GM18511 (cell line): ENCODE measurements around the gene PPAN.
A peak's percentile ranks its signal among the peaks of the same experiment; 100 is the strongest.

Experiments used
- ATAC-seq: cut with Tn5 transposase; IDR thresholded peaks from one replicate; pipeline ENCODE4 v1.9.1; 2021; ENCODE audit warnings: mild to moderate bottlenecking, moderate library complexity; ENCODE audit not compliant: unreplicated experiment

PPAN gene, protein sequence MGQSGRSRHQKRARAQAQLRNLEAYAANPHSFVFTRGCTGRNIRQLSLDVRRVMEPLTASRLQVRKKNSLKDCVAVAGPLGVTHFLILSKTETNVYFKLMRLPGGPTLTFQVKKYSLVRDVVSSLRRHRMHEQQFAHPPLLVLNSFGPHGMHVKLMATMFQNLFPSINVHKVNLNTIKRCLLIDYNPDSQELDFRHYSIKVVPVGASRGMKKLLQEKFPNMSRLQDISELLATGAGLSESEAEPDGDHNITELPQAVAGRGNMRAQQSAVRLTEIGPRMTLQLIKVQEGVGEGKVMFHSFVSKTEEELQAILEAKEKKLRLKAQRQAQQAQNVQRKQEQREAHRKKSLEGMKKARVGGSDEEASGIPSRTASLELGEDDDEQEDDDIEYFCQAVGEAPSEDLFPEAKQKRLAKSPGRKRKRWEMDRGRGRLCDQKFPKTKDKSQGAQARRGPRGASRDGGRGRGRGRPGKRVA

DNA sequence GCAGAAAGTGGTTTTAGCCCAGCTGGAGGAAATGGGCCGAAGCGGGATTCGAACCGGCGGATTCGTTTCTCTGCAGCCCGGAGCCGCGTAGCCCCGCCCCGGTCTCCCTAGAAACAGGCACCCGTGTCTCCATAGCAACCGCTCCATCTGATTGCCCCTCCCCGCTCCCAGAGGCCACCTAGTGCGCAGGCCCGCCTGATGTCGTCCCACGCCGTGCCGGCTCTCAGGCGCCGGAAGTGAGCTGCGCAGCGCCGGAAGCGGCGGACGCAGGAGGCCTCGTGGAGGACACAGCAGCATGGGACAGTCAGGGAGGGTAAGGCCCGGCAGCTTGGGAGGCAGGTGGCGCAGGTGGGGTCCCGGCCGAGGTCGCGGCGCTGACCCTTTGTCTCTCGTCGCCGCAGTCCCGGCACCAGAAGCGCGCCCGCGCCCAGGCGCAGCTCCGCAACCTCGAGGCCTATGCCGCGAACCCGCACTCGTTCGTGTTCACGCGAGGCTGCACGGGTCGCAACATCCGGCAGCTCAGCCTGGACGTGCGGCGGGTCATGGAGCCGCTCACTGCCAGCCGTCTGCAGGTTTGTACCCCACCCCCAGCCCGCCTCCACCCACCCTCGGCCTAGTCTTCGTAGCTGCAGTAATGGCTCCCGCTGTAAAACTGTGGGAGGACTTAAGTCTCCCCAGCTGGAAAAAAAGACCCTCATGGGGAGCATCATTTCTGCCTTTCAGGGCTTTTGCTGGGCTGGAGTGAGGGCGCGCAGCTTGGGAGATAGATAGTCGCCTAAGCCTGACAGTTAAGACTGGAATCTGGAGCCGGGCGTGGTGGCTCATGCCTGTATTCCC is at the start of gene PPAN:
TSS of gene PPAN (plus strand) at position 263 of the 837 bp plus-strand sequence. CDS start at position 296, 33 bp downstream.
- ATAC-seq, result peak; percentile 51

DNA sequence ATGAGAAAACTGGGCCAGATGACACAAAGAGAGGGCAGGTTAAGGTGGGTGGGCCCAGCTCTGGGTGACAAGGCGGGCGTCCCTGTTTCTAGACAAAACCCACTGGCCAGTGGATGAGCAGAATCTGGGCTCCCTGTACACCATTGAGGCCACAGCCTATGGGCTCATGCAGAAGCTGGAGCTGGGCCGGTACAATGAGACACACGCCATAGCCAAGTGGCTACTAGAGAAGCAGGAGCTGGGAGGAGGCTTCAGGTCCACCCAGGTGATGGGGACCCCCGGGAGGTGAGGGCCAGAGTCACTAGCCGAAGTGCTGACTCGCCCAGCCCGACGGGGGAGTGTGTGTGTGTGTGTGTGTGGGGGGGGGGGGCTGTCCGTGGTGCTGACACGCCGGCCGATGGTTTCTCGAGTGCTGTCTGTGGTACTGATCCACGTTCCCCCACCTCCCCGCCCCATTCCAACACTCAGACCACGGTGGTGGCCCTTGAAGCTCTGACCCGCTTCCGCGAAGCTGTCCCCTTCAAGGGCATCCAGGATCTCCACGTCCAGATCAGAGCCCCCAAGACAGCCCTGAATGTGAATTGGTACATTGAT is 44.3 kb upstream of the PPAN start:
- ATAC-seq, result no peak

DNA sequence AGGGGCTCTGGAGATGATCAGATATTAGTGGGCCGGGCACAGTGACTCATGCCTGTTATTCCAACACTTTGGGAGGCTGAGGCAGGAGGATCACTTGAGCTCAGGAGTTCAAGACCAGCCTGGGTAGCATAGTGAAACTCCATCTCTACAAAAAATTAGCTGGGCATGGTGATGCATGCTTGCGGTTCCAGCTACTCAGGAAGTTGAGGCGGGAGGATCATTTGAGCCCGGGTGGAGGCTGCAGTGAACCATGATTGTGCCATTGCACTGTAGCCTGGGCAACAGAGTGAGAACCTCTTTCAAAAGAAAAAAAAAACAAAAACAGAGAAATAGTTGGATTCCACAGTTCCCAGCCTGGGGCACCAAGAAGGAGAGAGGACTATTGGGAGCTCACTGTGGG is 38.0 kb upstream of the PPAN start:
- no peak for ATAC-seq

DNA sequence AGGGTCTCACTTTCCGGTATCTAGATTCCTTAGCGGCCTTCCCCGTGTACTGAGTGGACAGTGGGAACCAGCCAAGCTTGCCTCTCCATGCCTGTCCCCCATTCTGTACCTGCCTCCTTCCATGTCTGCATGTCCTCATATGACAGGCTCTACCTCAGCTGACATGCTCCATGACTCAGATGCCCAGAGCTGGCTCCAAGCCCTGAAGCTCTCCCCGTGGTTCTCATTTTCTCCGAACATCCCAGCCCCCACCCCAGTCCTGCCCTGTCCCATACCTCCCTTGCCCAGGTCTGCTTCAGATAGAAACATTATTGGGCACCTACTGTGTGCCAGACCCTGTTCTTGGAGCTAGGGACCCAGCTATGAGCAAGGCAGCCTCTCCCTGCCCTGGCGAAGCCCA is 37.1 kb upstream of the PPAN start:
- ATAC-seq, result no peak

DNA sequence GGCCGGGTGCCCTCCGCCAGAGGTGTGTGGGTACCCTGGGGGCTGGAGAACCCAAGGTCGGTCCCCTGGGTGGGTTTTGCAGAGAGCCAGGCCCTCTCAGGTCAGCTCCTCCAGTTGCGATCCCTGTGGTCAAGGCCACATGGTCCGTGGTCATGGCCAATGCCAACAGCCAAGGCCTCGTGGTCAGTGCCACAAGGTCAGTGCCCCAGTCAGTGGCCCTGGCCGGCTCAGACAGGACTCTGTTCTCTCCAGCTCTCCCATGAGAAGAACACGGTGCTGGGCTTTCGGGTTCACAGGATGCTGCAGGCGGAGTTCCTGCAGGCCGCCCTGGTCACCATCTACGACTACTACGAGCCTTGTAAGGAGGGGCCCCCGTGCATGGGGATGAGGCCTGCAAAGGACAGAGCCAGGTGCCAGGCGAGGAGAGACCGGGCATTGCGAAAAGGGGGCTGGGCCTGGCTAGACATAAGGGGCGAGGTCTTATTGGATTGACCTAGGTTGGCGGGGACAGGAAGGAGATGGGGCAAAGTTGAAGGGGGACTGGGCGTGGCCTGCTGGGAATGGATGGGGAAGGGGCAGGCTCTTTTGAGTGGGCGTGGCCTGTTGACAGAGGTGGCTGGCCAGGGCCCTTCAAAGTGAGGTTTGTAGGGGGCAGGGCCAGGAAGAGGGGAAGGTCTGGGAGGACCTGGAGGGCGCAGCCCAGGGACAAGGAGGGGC is 35.3 kb upstream of the PPAN start:
- no peak for ATAC-seq

DNA sequence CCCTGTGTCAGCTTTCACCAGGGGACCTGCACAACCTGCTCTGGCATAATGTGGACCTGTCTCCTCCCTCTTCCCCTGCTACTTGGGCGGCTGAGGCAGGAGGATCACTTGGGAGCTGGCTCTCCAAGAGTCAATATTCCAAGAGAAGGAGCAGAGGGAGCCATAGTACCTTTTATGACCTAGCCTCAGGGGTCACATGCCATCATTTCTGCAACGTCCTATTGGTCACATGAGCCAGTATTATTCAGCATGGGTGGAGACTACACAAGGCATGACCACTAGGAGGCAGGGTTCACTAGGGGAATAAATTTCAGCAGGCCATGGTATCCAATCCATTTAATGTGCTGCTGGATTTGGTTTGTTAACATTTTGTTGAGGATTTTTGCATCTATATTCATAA is 32.0 kb upstream of the PPAN start:
- no peak for ATAC-seq

DNA sequence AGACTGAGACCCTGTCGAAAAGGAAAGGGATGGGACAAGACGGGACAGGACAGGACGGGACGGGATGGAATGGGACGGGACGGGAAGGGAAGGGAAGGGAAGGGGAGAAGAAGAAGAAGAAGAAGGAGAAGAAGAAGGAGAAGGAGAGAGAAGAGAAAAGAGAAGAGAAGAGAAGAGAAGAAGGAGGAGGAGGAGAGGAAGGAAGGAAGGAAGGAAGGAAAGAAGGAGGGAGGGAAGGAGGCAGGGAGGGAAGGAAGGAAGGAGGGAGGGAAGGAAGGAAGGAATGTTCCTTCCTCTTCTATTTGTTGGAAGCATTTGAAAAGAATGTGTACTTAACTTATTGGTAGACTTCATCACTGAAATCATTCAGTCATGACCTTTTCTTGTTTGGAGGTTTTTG is 29.6 kb upstream of the PPAN start:
- ATAC-seq, result no peak

DNA sequence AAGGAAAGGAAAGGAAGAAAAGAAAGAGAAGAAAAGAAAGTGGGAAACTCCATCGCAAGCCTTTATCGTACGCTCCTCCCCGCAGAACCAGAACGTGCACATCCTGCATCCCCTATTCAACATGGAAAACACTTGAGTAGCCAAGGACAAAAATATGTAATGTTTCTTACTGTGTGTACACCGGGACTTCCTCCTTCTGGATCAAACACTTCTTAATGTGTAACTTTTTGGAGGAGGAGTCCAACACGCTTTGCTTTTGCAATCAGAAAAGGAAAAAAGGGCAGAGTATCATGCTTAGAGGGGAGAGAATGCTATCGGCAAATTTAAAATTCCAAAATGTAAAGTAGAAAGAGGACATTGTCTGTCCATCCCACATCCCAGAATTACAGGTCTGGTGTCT is 27.8 kb upstream of the PPAN start:
- ATAC-seq, result no peak

DNA sequence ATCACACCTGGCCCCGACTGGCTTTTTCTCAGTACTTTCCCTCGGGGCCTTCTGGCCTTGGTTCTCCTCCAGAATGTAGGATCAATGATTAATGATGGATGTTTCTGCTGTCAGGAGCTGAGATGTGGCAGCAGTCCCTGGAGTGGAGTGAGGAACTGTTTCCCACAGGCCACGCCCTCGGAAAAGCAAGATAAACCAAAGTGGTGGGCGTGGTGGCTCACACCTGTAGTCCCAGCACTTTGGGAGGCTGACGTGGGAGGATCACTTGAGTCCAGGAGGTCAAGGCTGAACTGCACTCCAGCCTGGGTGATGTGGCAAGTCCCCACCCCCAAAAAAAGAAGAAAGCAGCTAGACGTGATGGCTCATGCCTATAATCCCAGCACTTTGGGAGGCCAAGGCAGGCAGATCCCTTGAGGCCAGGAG is 27.1 kb upstream of the PPAN start:
- no peak for ATAC-seq

DNA sequence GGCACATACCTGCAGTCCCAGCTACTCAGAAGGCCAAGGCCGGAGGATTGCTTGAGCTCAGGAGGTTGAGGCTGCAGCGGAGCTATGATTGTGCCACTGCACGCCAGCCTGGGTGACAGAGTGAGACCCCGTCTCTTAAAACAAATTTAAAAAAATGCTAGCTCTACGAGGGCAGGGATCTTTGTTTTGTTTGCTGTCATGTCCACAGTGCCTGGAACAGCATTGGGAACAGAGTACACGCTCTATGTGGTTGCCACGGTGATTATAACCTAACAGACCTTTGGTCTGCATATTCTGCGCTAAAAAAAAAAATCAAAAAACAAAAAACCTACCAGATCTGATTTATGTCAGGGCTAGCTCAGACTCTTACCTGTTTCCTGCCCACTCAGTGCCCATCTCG is 22.3 kb upstream of the PPAN start:
- no peak for ATAC-seq

DNA sequence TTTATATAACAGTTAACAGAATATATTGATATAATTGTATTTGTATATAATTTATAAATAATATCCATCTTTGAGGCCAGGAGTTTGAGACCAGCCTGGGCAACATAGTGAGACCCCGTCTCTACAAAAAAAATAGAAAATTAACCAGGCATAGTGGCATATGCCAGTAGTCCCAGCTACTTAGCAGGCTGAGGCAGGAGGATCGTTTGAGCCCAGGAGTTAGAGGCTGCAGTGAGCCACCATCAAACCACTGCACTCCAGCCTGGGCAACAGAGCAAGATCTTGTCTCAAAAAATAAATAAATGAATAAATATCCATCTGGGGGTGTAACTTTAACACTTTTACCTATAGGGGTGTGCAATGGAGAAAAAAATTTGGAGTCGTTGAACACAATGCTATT is 21.4 kb upstream of the PPAN start:
- no peak for ATAC-seq

DNA sequence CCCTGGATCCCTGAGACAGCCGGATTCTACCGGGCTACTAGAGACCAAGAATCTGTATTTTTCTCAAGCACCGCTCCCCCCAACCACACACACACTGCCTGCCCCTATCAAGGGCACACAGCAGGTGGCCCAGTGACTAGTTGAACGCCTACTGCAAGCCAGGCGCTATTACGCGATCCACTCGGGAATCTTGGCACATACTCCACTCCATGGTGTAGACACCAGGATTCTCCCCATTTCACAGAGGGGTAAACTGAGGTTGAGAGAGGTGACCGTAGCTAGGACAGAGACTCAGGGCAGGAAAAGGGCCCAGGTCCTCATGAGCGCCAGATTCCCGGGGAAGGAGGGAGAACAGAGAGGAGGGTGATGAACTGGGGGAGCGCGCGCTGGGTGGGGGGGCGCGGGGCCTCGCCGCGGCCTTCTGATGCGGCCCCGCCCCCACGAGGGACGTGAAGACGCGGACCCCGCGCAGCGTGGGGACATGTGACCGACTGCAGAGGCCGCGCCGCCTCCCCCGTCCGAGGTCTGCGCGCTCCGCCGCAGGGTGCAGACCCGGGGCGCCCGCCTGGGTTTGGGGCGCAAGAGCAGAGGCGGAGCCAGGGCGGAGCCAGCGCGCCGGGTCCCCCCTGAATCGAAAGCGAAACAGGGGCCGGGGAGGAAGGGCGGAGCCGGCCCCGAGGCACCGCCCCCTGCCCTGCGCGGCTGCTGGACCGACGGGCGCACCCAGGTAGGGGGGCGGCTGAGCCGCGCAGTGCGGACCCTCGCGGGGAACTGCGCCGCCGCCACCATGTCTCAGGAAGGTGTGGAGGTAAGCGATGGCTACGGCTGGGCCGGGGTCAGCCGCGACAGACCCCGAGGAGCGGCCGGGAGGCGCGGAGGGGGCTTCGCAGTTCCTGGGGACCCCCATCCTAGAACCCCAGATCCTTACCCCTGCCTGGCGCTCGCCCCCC is 20.2 kb upstream of the PPAN start, which contains the start of gene SHFL:
TSS of gene SHFL (plus strand) at position 677 of the 950 bp plus-strand sequence. CDS start at position 788, 111 bp downstream.
- ATAC-seq, result peak; percentile 89

DNA sequence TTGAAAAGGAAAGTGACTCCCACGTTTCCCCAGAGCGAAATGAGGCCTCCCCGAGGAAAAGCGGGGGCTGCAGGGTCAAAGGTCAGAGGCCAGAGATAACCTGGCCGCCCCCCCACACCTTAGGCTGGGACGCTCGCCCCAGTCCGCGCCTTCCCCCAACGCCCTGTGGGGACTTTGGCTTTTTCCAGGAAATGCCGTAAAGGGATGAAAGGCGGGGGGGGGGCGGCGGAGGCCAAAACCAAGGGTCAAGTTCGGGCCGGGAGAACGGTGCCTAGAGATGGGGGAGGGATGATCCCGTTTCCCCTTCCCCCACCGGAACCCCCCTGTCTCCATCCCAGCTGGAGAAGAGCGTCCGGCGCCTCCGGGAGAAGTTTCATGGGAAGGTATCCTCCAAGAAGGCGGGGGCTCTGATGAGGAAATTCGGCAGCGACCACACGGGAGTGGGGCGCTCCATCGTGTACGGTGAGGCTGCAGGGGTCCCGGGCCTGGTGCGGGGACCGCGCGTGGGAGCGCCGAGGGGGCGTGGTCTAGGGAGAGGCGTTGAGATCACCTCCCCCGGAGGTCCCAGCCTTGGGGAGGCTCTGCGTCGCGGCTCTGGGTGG is 19.5 kb upstream of the PPAN start:
- ATAC-seq, result no peak

DNA sequence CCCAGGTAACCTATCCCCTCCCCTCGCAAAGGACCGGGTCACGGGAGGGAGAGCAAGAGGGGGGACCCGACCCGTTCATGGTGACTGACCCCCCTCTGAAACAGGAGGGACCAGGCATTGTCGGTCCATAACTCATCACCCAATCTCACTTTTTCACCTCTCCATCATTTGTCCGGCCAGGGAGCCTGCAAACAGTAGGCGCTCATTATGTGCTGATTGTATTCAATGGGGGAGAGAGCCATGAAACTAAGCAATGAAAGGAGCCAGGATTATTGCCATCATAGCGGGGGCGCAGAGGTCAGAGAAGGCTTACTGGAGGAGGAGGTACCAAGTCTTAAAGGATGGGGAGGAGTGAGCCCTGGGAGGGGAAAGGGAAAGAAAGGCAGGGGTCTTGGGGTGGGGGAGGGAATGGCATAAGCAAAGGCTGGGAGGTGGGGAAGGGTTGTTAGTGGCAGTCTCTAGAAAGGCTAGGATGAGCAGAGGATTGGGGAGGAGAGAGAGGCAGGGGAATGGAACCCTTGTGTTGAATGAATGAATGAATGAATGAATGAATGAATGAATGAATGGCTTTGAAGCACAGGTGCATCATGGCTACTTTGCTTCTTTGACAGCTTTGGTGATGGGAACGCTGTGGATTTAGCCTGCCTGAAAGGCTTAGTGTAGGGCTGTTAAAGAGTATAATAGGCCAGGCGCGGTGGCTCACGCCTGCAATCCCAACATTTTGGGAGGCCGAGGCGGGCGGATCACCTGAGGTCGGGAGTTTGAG is 18.7 kb upstream of the PPAN start:
- ATAC-seq, result no peak

DNA sequence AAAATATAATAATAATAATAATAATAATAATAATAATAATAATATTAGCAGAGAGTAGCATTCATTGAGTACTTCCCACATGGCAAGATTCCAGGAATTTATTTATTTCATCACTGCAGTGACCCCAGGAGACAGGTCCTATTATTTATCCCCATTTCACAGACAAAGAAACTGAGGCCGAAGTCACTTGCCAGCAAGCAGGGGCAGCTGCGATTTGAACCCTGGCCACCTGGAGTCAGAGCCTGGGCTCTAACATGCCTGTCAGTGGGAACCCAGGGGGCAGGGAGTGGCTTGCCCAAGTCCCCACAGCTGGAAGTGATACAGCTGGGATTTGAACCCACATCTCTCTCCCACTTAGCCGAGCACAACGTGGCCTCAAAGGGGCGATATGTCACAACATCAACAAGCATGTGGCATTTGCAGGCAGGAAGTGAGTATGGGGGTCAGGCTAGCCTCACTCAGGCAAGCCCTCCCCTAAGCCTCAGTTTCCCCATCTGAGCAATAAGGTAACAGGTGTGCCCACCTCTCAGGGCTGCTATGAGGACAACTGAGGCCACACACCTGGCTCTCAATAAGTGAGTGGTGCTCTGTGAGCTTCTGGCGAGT is 17.1 kb upstream of the PPAN start:
- no peak for ATAC-seq

DNA sequence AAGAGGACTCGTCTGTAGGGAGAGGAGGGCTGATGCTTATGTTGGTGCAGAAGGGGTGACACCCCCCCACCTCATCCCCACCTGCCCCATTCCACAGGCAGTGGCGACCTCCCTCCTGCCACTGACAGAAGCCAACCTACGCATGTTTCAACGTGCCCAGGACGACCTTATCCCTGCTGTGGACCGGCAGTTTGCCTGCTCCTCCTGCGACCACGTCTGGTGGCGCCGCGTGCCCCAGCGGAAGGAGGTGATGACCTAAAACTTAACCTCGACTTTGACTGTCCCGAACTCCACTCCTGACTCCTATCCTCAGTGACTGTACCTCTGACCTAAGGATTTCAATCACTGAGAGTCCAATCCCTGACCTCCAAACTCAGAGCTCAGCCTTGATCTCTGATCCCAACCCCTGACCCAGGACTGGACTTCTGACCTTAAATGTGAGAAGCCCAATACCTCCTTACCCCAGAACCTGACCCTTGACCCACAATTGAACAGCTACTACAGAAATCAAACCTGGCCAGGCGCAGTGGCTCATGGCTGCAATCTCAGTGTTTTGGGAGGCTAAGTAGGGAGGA is 16.3 kb upstream of the PPAN start:
- no peak for ATAC-seq

DNA sequence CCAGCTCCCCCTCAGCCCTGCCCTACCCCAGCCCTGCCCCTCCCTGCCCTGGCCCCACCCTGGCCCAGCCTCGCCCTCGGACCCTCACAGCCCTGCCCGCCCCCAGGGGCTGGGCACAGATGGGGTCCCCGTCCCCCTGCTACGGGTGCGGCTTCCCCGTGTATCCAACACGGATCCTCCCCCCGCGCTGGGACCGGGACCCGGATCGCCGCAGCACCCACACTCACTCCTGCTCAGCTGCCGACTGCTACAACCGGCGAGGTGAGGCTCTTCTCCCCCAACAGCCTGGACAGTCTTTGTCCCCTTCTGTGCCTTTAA is 14.8 kb upstream of the PPAN start:
- no peak for ATAC-seq
